Osteocyte (in vitro differentiated cells): Measurements from ENCODE around the gene RNF19B. TPM values are rescaled to one million over a fixed set of nuclear protein-coding genes. Genes with fewer than 3 reads are reported as not detected.

Experiments used
- DNase-seq: peaks from one replicate; pipeline ENCODE4 v3.0.0; 2021; ENCODE audit warnings: mixed read lengths; ENCODE audit not compliant: unreplicated experiment; ENCODE audit errors: extremely low spot score
- H3K27ac Mint-ChIP-seq: one replicate; pipeline ENCODE4 v1.8.0; 2021; ENCODE audit warnings: mild to moderate bottlenecking, mixed read lengths; ENCODE audit not compliant: unreplicated experiment
- H3K27me3 Mint-ChIP-seq: one replicate; pipeline ENCODE4 v1.8.0; 2021; ENCODE audit warnings: mixed read lengths; ENCODE audit not compliant: unreplicated experiment
- H3K36me3 Mint-ChIP-seq: one replicate; pipeline ENCODE4 v1.8.0; 2021; ENCODE audit warnings: mixed read lengths; ENCODE audit not compliant: unreplicated experiment
- H3K4me1 Mint-ChIP-seq: one replicate; pipeline ENCODE4 v1.8.0; 2021; ENCODE audit warnings: mixed read lengths; ENCODE audit not compliant: unreplicated experiment
- H3K4me3 Mint-ChIP-seq: one replicate; pipeline ENCODE4 v1.8.0; 2021; ENCODE audit warnings: mild to moderate bottlenecking, moderate library complexity, mixed read lengths; ENCODE audit not compliant: unreplicated experiment
- H3K9me3 Mint-ChIP-seq: one replicate; pipeline ENCODE4 v1.8.0; 2021; ENCODE audit warnings: mixed read lengths; ENCODE audit not compliant: unreplicated experiment
- total RNA-seq: library from RNA; stranded (reverse); gene quantifications from 2 replicates; pipeline ENCODE4 v1.2.1, GENCODE V29; 2021
- TF ChIP-seq, protein P1 (sequence below): fragments of 200-600 bp; sonication (generic); IDR thresholded peaks from 2 replicates; pipeline ENCODE4 v1.5.0; 2021; ENCODE audit warnings: antibody characterized with exemption, mild to moderate bottlenecking, moderate library complexity

Gene RNF19B
- total RNA-seq, 1 donor from 2014 or later = 12.6 TPM

DNA sequence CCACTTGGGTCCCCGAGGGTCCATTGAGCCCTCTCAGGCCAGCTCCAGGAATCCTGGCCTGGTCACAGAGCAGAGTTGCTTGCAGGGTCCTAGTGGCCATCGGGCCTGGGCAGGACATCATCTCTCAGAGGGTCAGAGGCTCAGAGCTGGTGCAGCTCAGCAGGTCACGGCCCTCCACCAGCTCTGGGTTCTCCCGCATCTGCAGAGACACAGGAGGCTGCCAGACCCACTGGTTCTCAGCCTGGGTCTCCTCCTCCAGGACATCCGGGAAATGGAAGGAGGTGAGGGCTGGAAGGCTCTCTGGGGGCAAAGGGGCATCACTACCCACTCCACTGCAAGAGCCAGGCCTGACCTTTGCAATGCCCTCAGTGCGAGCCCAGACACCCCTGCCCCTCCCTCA, 69.9 kb downstream of the RNF19B start:
- TF ChIP-seq, protein P1, sequence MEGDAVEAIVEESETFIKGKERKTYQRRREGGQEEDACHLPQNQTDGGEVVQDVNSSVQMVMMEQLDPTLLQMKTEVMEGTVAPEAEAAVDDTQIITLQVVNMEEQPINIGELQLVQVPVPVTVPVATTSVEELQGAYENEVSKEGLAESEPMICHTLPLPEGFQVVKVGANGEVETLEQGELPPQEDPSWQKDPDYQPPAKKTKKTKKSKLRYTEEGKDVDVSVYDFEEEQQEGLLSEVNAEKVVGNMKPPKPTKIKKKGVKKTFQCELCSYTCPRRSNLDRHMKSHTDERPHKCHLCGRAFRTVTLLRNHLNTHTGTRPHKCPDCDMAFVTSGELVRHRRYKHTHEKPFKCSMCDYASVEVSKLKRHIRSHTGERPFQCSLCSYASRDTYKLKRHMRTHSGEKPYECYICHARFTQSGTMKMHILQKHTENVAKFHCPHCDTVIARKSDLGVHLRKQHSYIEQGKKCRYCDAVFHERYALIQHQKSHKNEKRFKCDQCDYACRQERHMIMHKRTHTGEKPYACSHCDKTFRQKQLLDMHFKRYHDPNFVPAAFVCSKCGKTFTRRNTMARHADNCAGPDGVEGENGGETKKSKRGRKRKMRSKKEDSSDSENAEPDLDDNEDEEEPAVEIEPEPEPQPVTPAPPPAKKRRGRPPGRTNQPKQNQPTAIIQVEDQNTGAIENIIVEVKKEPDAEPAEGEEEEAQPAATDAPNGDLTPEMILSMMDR = no peak
- H3K36me3 Mint-ChIP-seq = no peaks in the 10 kb centered on the region
- no peaks in the 10 kb centered on the region for H3K9me3 Mint-ChIP-seq
- H3K27ac Mint-ChIP-seq = no peak overlapping the region
- peaks cover 25% of the 10 kb centered on the region for H3K27me3 Mint-ChIP-seq
- no peak overlapping the region for H3K4me3 Mint-ChIP-seq
- peaks cover 13% of the 10 kb centered on the region for H3K4me1 Mint-ChIP-seq
- no peak for DNase-seq

DNA sequence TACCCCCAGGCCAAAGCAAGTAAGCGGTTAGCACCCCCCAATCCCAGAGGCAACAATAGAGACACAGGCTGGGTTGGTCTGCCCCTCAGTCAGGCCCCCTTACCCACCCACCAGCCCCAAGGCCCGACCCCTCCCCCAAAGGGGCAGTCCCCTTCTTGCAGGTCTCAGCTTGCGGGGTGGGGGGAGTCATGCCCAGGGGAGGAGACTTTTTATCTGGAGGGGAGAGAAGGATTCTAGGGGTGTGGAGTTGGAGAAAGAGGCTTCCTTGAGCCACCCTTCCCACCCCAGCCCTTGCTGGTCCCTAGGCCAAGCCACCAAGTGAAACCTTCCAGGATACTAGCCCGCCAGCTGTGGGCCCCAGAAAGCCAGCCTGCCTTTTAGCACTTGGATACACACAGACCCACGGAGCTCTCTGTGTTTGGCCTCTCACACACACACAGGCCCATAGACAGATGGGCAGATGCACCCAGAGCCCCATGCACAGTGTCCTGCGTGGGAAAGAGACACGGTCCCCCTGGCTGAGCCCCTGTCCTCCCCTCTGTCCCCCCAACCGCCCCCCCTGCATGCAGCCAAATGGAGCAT, 70.5 kb downstream of the RNF19B start:
- Mint-ChIP-seq H3K36me3 (no peaks in the 10 kb centered on the region), H3K27ac (no peak overlapping the region), H3K4me1 (peaks cover 13% of the 10 kb centered on the region), H3K4me3 (peak overlapping the region; percentile 73), H3K27me3 (peaks cover 30% of the 10 kb centered on the region), H3K9me3 (no peaks in the 10 kb centered on the region)
- TF ChIP-seq, protein P1 = no peak
- no peak for DNase-seq

DNA sequence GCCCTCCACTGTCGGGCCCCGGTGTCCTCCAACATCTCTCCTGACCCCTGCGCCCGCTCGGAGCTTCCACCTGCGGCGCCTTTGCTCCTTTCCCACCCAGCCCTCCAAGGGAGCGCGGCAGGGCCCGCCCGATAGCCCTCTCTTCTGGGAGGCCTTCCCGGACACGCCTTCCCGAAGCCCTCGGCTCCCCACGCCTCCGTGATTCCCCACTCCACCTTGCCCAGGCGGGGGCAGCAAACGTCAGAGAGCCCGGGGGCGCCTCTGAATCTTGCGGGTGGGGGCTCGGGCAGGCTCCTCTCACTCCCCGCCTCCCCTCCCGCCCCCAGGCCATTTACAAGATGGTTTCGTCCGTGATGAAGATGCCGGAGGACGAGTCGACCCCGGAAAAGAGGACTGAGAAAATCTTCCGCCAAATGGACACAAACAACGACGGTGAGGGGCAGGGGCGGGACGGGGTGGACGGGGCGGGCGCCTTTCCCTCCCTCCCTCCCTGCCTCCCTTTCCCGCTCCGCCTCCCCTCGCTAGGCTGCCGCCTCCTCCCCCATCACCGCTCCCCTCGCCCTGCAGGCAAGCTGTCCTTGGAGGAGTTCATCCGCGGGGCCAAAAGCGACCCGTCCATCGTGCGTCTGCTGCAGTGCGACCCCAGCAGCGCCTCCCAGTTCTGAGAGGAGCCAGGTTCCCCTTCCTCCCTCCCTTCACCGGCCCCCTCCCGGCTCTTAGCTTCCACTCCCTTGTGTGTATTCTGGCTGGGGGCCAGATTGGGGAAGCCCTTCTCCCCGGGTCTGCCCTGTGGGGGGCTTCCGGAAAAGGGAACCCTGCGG, 71.2 kb downstream of the RNF19B start:
- Mint-ChIP-seq H3K9me3 (no peaks in the 10 kb centered on the region), H3K27ac (no peak overlapping the region), H3K27me3 (peaks cover 33% of the 10 kb centered on the region), H3K36me3 (no peaks in the 10 kb centered on the region), H3K4me1 (peaks cover 13% of the 10 kb centered on the region), H3K4me3 (peak overlapping the region; percentile 73)
- DNase-seq = no peak
- TF ChIP-seq, protein P1 = peak; percentile 33

DNA sequence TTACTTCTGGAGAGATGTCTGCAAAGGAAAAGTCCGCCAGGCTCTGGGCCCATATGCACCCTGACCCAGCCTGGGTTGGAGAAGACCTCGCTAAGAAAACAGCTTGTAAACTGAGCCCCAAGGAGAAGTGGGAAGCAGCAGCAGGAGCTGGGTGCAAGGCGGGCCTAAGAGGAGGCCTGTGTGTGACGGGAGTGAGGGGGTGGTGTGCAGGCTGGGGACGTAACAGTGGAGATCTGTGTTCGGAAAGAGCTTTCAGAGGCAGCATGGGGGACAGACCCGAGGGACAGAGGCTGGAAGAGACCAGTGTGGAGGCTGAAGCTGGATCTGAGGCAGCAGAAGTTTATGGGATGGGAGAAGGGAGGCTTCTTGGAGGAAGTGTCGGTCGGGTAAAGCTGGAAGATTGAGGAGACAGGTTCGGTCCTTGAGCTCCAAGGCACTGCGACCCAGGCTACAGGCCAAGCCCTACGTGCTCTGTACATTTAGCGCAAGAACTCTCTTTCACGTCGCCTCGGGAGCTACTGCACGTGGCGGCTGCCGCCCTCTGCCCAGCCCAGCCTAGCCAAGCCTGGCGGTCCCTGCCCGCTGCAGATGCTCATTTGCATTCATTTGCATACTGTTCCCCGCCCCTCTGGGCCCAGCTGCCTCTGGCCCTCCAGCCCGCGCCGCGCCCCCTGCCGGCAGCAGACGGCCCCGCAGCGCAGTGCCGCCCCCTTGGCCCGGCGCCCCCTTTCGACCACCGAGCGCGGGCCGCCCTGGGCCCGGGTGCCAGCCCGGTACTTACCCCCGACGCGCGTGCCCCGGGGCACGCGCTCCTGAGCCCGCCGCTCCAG, 72.0 kb downstream of the RNF19B start:
- H3K4me1 Mint-ChIP-seq = peaks cover 13% of the 10 kb centered on the region

More for the DNA sequence above, 72.0 kb downstream of the RNF19B start:
- Mint-ChIP-seq H3K9me3 (no peaks in the 10 kb centered on the region), H3K27ac (no peak overlapping the region), H3K27me3 (peaks cover 39% of the 10 kb centered on the region), H3K4me3 (peak overlapping the region; percentile 73), H3K36me3 (no peaks in the 10 kb centered on the region)
- DNase-seq = no peak
- TF ChIP-seq, protein P1 = peak; percentile 74
